AG10803 (cell line): ENCODE results near the gene LONRF2.

Source experiments
- DNase-seq: peaks from one replicate; pipeline ENCODE4 v3.0.0; 2010; ENCODE audit warnings: low read depth
- H3K4me3 ChIP-seq: 2 replicates; pipeline ENCODE4 v1.5.1; 2011; ENCODE audit warnings: mild to moderate bottlenecking, low read length, control low read depth
- CTCF ChIP-seq: conservative IDR thresholded peaks from 2 replicates; pipeline ENCODE4 v1.5.1; 2011; ENCODE audit warnings: mild to moderate bottlenecking, low read length, control low read depth, inconsistent platforms

Gene LONRF2

GRCh38 chr2:100248044-100248330 lies 74.3 kb downstream of the LONRF2 start:
- no peak for TF ChIP-seq CTCF
- no peak for DNase-seq
- H3K4me3 ChIP-seq, result no peak overlapping the region

- DNase-seq, result no peak
- H3K4me3 ChIP-seq, result no peak overlapping the region
- no peak for TF ChIP-seq CTCF
Observed at GRCh38 chr2:100247256-100248043, 74.9 kb downstream of the LONRF2 start.

- no peak overlapping the region for H3K4me3 ChIP-seq
- no peak for DNase-seq
- peak; percentile 51 for TF ChIP-seq CTCF
Observed at GRCh38 chr2:100246163-100247145, 75.8 kb downstream of the LONRF2 start.

GRCh38 chr2:100245681-100246080 lies 76.6 kb downstream of the LONRF2 start:
- no peak for DNase-seq
- no peak for TF ChIP-seq CTCF
- H3K4me3 ChIP-seq, result no peak overlapping the region

- DNase-seq, result peak; percentile 21
- H3K4me3 ChIP-seq, result no peak overlapping the region
- TF ChIP-seq CTCF, result no peak
Observed at GRCh38 chr2:100244881-100245605, 77.3 kb downstream of the LONRF2 start.

GRCh38 chr2:100243631-100244030 lies 78.7 kb downstream of the LONRF2 start:
- no peak for DNase-seq
- TF ChIP-seq CTCF, result no peak
- no peak overlapping the region for H3K4me3 ChIP-seq
